ENCODE data around the gene VIL1.

The VIL1 gene

DNA sequence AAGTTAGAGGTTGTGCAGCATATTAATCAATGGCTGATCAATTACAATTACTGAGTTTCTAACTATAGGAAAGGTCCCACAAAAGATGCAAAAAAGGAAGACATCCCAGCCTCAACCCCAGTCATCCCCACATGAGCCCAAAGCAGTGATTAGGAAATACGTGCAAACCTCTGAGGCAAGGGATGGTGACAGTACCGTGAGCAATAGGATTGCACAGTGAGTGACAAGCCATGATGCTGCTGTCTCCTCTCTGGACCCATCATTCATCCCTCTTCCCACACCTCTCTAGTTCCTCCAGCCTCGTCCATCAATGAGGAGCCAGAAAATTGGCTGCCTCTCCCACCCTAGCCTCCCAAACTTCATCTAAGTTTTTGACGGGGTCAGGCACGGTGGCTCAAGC lies 40.9 kb upstream of the VIL1 start:
- H3K4me3 ChIP-seq (ENCODE audit: low read depth, low read length): no peak overlapping the region
- TF ChIP-seq, protein P1, sequence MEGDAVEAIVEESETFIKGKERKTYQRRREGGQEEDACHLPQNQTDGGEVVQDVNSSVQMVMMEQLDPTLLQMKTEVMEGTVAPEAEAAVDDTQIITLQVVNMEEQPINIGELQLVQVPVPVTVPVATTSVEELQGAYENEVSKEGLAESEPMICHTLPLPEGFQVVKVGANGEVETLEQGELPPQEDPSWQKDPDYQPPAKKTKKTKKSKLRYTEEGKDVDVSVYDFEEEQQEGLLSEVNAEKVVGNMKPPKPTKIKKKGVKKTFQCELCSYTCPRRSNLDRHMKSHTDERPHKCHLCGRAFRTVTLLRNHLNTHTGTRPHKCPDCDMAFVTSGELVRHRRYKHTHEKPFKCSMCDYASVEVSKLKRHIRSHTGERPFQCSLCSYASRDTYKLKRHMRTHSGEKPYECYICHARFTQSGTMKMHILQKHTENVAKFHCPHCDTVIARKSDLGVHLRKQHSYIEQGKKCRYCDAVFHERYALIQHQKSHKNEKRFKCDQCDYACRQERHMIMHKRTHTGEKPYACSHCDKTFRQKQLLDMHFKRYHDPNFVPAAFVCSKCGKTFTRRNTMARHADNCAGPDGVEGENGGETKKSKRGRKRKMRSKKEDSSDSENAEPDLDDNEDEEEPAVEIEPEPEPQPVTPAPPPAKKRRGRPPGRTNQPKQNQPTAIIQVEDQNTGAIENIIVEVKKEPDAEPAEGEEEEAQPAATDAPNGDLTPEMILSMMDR (IDR thresholded peaks at IDR 0.05; ENCODE audit: low read depth, low read length, missing control alignments): no peak
- in situ Hi-C loops (cut with HindIII; ENCODE audit: low sequenced_read_pairs): no loop called here
- no peak for DNase-seq (ENCODE audit: low read depth)

DNA sequence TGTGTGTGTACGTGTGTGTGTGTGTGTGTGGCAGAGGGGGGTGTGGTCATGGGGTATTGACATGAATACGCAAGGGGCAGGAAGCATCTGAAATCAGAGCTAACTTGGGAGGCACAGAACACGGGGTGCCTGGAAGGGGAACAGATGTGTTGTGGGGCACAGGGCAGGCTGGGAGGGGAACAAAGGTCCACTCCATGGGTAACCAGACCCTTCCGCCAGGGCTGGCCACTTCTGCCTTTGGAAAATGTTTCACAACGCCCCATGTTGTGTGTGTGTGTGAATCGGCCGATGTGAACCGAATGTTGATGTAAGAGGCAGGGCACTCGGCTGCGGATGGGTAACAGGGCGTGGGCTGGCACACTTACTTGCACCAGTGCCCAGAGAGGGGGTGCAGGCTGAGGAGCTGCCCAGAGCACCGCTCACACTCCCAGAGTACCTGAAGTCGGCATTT lies 37.0 kb upstream of the VIL1 start, which contains the start of gene SLC11A1:
Gene SLC11A1 (plus strand): TSS at position 358 of the 451 bp plus-strand sequence. CDS start 96 bp downstream, outside the sequence.
- in situ Hi-C loops (cut with HindIII; ENCODE audit: low sequenced_read_pairs): loop anchor here (5.0 kb wide), 1 partner anchor 85 kb away; no protein-coding TSS in a partner anchor
- H3K4me3 ChIP-seq (ENCODE audit: low read depth, low read length): no peak within 1 kb of the TSS
- DNase-seq (ENCODE audit: low read depth): no peak
- TF ChIP-seq, protein P1 (IDR thresholded peaks at IDR 0.05; ENCODE audit: low read depth, low read length, missing control alignments): no peak

DNA sequence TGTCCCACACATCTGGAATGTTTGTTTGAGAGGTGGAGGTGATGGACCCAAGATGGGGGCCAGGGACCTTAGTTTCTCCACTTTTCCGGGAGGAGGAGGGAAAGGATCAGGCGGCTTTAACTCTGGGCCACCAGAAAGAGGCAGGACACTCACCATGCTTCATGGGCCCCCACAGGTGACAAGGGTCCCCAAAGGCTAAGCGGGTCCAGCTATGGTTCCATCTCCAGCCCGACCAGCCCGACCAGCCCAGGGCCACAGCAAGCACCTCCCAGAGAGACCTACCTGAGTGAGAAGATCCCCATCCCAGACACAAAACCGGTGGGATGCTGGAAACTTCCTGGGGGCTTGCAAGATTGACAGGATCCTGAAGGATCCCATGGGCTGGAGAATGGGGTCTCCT lies 36.1 kb upstream of the VIL1 start:
- no peak for DNase-seq (ENCODE audit: low read depth)
- in situ Hi-C loops (cut with HindIII; ENCODE audit: low sequenced_read_pairs): loop anchor here (5.0 kb wide), 1 partner anchor 85 kb away; no protein-coding TSS in a partner anchor
- H3K4me3 ChIP-seq (ENCODE audit: low read depth, low read length): no peak overlapping the region
- TF ChIP-seq, protein P1 (IDR thresholded peaks at IDR 0.05; ENCODE audit: low read depth, low read length, missing control alignments): no peak

DNA sequence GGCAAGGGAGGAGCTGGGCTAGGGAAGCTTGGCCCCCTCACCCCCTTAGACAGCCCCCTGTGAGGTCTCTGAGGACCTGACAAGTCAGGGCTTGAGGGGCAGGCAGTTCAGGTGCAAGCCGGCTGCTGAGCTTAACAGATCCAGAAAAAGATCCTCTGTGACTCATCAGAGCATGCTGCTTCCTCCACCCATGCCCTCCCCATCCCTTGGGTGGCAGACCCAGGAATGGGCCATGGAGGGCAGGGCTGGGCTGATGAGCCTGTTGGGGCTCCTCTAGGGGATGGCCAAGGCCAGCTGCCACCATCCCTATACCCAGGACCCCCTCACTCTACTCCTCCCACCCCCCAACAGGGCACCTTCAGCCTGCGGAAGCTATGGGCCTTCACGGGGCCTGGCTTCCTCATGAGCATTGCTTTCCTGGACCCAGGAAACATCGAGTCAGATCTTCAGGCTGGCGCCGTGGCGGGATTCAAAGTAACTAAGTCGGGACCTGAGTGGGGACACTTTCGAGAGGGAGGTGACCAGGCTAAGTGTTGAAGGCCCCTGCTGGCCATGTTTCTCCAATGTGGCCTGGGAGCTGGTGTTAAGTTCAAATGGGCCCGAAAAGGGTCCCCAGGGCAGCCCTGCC lies 34.9 kb upstream of the VIL1 start:
- TF ChIP-seq, protein P1 (IDR thresholded peaks at IDR 0.05; ENCODE audit: low read depth, low read length, missing control alignments): no peak
- in situ Hi-C loops (cut with HindIII; ENCODE audit: low sequenced_read_pairs): loop anchor here (5.0 kb wide), 1 partner anchor 87 kb away; no protein-coding TSS in a partner anchor
- H3K4me3 ChIP-seq (ENCODE audit: low read depth, low read length): no peak overlapping the region
- no peak for DNase-seq (ENCODE audit: low read depth)

DNA sequence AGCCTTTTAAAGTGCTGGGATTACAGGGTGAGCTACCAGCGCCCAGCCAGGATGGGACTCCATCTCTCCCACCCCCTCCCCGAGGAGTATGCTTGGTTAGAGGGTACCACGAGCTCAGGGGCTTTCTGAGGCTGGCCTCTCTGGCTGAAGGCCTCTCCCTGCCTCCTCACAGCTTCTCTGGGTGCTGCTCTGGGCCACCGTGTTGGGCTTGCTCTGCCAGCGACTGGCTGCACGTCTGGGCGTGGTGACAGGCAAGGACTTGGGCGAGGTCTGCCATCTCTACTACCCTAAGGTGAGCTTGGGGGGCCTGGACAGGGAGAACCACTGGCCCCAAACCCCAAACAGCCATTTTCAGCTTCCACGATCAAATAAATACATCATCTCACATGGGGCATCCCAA lies 33.9 kb upstream of the VIL1 start:
- no peak overlapping the region for H3K4me3 ChIP-seq (ENCODE audit: low read depth, low read length)
- in situ Hi-C loops (cut with HindIII; ENCODE audit: low sequenced_read_pairs): loop anchor here (5.0 kb wide), 1 partner anchor 88 kb away; no protein-coding TSS in a partner anchor
- no peak for DNase-seq (ENCODE audit: low read depth)
- TF ChIP-seq, protein P1 (IDR thresholded peaks at IDR 0.05; ENCODE audit: low read depth, low read length, missing control alignments): no peak

DNA sequence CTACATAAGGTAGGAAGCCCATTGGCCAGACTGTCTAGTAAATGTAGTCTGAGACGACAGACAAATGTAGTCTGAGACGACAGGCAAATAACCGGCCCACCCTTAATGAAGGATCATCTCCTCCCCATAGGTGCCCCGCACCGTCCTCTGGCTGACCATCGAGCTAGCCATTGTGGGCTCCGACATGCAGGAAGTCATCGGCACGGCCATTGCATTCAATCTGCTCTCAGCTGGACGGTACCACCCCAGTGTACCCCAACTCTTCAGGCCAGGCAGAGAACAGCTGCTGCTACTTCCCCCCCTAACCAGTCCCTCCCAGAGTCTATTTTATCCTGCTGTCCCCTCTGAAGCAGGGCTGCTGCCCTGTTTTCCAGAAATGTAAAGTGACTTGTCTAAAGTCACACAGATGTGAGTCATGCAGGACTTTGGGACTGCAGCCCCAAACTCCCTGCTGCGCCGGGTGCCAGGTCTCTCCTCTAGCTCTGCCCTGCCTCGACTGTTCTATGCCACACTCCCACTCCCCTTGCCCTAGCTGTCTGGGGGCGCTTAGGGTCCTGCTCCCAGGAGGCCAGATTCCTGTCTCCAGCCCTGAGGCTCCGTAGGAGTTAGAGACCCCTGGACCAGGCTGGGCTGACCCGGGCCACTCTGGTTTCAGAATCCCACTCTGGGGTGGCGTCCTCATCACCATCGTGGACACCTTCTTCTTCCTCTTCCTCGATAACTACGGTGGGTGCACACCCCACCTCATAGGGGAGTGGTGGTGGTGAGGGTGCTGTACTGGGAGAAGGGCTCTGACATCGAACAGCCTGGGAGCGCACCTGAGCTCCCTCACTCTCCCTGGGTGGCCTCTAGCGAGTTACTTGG lies 32.2 kb upstream of the VIL1 start:
- TF ChIP-seq, protein P1 (IDR thresholded peaks at IDR 0.05; ENCODE audit: low read depth, low read length, missing control alignments): no peak
- no peak overlapping the region for H3K4me3 ChIP-seq (ENCODE audit: low read depth, low read length)
- DNase-seq (ENCODE audit: low read depth): no peak
- in situ Hi-C loops (cut with HindIII; ENCODE audit: low sequenced_read_pairs): no loop called here

Measured in astrocyte of the cerebellum (primary cell).